Glutamatergic neuron (in vitro differentiated cells): Measurements from ENCODE around the gene LAMA3. TPM values are rescaled to one million over a fixed set of nuclear protein-coding genes. Genes with fewer than 3 reads are reported as not detected.

ENCODE experiments used
- DNase-seq: peaks from one replicate; pipeline ENCODE4 v3.0.0; 2022
- H3K27ac Mint-ChIP-seq: one replicate; pipeline ENCODE4 v1.8.0; 2020; ENCODE audit warnings: mild to moderate bottlenecking, mixed read lengths, inconsistent platforms; ENCODE audit not compliant: unreplicated experiment
- H3K27me3 Mint-ChIP-seq: one replicate; pipeline ENCODE4 v1.8.0; 2020; ENCODE audit warnings: mild to moderate bottlenecking, moderate library complexity, mixed read lengths, inconsistent platforms; ENCODE audit not compliant: unreplicated experiment
- H3K36me3 Mint-ChIP-seq: one replicate; pipeline ENCODE4 v1.8.0; 2020; ENCODE audit warnings: mild to moderate bottlenecking, mixed read lengths, inconsistent platforms; ENCODE audit not compliant: unreplicated experiment
- H3K4me1 Mint-ChIP-seq: one replicate; pipeline ENCODE4 v1.8.0; 2020; ENCODE audit warnings: mild to moderate bottlenecking, low read depth, mixed read lengths, inconsistent platforms; ENCODE audit not compliant: unreplicated experiment
- H3K4me3 Mint-ChIP-seq: one replicate; pipeline ENCODE4 v1.8.0; 2020; ENCODE audit warnings: mild to moderate bottlenecking, mixed read lengths, inconsistent platforms; ENCODE audit not compliant: unreplicated experiment
- H3K9me3 Mint-ChIP-seq: one replicate; pipeline ENCODE4 v1.8.0; 2020; ENCODE audit warnings: mild to moderate bottlenecking, moderate library complexity, mixed read lengths, inconsistent platforms; ENCODE audit not compliant: unreplicated experiment
- CTCF ChIP-seq: fragments of 200-600 bp; sonication (generic); IDR thresholded peaks from one replicate; pipeline ENCODE4 v1.5.0; 2021; ENCODE audit not compliant: partially characterized antibody, unreplicated experiment
- total RNA-seq: library from RNA; stranded (reverse); fragmentation: NEBNext Ultra II Directional; extraction: Animal tissue kit (Norgen Biotek cat#: 25700); gene quantifications from one replicate; pipeline ENCODE4 v1.2.1, GENCODE V29; 2021; ENCODE audit not compliant: unreplicated experiment

The LAMA3 gene
- total RNA-seq, 1 donor from 2014 or later = 2.1 TPM

- no peak for TF ChIP-seq CTCF
- Mint-ChIP-seq H3K27ac (no peak overlapping the region), H3K27me3 (peaks cover 2% of the 10 kb centered on the region), H3K4me3 (no peak overlapping the region), H3K36me3 (no peaks in the 10 kb centered on the region), H3K9me3 (peaks cover 2% of the 10 kb centered on the region), H3K4me1 (peaks cover 15% of the 10 kb centered on the region)
- no peak for DNase-seq
Measured at GRCh38 chr18:23963443-23964165, 274.4 kb downstream of the LAMA3 start.

- Mint-ChIP-seq H3K4me3 (no peak overlapping the region), H3K4me1 (peaks cover 12% of the 10 kb centered on the region), H3K36me3 (no peaks in the 10 kb centered on the region), H3K27me3 (peaks cover 2% of the 10 kb centered on the region), H3K27ac (no peak overlapping the region), H3K9me3 (peaks cover 2% of the 10 kb centered on the region)
- DNase-seq = no peak
- TF ChIP-seq CTCF = no peak
Measured at GRCh38 chr18:23964282-23965238, 275.3 kb downstream of the LAMA3 start.

- Mint-ChIP-seq H3K4me1 (peaks cover 12% of the 10 kb centered on the region), H3K27me3 (peaks cover 5% of the 10 kb centered on the region), H3K36me3 (no peaks in the 10 kb centered on the region), H3K4me3 (no peak overlapping the region), H3K9me3 (peaks cover 2% of the 10 kb centered on the region), H3K27ac (no peak overlapping the region)
- TF ChIP-seq CTCF = no peak
- DNase-seq = no peak
Measured at GRCh38 chr18:23966909-23967308, 277.7 kb downstream of the LAMA3 start.

GRCh38 chr18:23967321-23968089 is 278.3 kb downstream of the LAMA3 start:
- Mint-ChIP-seq H3K9me3 (peaks cover 2% of the 10 kb centered on the region), H3K4me1 (peaks cover 12% of the 10 kb centered on the region)

More at GRCh38 chr18:23967321-23968089, 278.3 kb downstream of the LAMA3 start:
- Mint-ChIP-seq H3K4me3 (no peak overlapping the region), H3K27ac (no peak overlapping the region), H3K27me3 (peaks cover 5% of the 10 kb centered on the region), H3K36me3 (no peaks in the 10 kb centered on the region)
- no peak for TF ChIP-seq CTCF
- no peak for DNase-seq
